PC-9 (cell line): ENCODE measurements around the gene NAT16. TPM values are rescaled to one million over a fixed set of nuclear protein-coding genes. Genes with fewer than 3 reads are reported as not detected.

Experiments used
- BruUV-seq: library from RNA; stranded (reverse); fragments of 400-500 nt; replicated peaks from 2 replicates; lab custom pipeline; 2021; lab: Mats Ljungman, UMichigan
- CTCF ChIA-PET: fragments of 300-600 bp; sonication (Branson Sonifier 250); formaldehyde crosslinking; loops from one replicate; lab custom pipeline; 2022; ENCODE audit warnings: antibody characterized with exemption; lab: Charles Lee
- POLR2A ChIA-PET: fragments of 300-600 bp; sonication (Branson Sonifier 250); formaldehyde crosslinking; loops from one replicate; lab custom pipeline; 2022; ENCODE audit warnings: antibody characterized with exemption; ENCODE audit not compliant: unreplicated experiment; lab: Charles Lee
- DNase-seq, 2 experiments: peaks; one replicate each; pipeline versions ENCODE4 v3.0.0 to v3.0.0-alpha.2; 2015 to 2022; ENCODE audit warnings: mixed read lengths in 1 of 2
- H2AFZ ChIP-seq: fragments of 200-600 bp; sonication (generic); 2 replicates; pipeline ENCODE4 v1.8.1; 2017; ENCODE audit warnings: antibody characterized with exemption
- H3F3A ChIP-seq: fragments of 200-600 bp; sonication (generic); 2 replicates; pipeline ENCODE4 v1.8.1; 2017; ENCODE audit warnings: antibody characterized with exemption, mild to moderate bottlenecking, low read depth; ENCODE audit not compliant: insufficient read depth
- H3K27ac ChIP-seq: fragments of 200-600 bp; sonication (generic); 2 replicates; pipeline ENCODE4 v1.6.1; 2016; ENCODE audit warnings: mixed run types
- H3K27me3 ChIP-seq: fragments of 200-600 bp; sonication (generic); 2 replicates; pipeline ENCODE4 v1.6.1; 2016; ENCODE audit warnings: low read depth, mixed run types; ENCODE audit not compliant: insufficient read depth
- H3K36me3 ChIP-seq: fragments of 200-600 bp; sonication (generic); 2 replicates; pipeline ENCODE4 v1.6.1; 2016; ENCODE audit warnings: low read depth, mixed run types
- H3K4me1 ChIP-seq: fragments of 200-600 bp; sonication (generic); replicated peaks from 2 replicates; pipeline ENCODE4 v1.6.1; 2016; ENCODE audit warnings: mixed run types; ENCODE audit not compliant: insufficient read depth
- H3K4me2 ChIP-seq: fragments of 200-600 bp; sonication (generic); 2 replicates; pipeline ENCODE4 v1.6.1; 2017; ENCODE audit warnings: mixed run types
- H3K4me3 ChIP-seq: fragments of 200-600 bp; sonication (generic); 2 replicates; pipeline ENCODE4 v1.6.1; 2016; ENCODE audit warnings: mixed run types
- H3K79me2 ChIP-seq: fragments of 200-600 bp; sonication (generic); 2 replicates; pipeline ENCODE4 v1.6.1; 2017; ENCODE audit warnings: low read depth, mixed run types
- H3K9me2 ChIP-seq: fragments of 200-600 bp; sonication (generic); 2 replicates; pipeline ENCODE4 v1.8.1; 2017; ENCODE audit warnings: mild to moderate bottlenecking; ENCODE audit not compliant: insufficient read depth
- H3K9me3 ChIP-seq: fragments of 200-600 bp; sonication (generic); 2 replicates; pipeline ENCODE4 v1.8.1; 2016; ENCODE audit warnings: low read depth; ENCODE audit not compliant: insufficient read depth
- H4K20me1 ChIP-seq: fragments of 200-600 bp; sonication (generic); 2 replicates; pipeline ENCODE4 v1.8.1; 2017; ENCODE audit not compliant: insufficient read depth
- EZH2 ChIP-seq: fragments of 200-600 bp; sonication (generic); IDR thresholded peaks from 2 replicates; pipeline ENCODE4 v1.8.0; 2017; ENCODE audit warnings: antibody characterized with exemption, low read depth
- intact Hi-C: fragments of 100-400 bp; cut with micrococcal nuclease; formaldehyde crosslinking; loops from one replicate; pipeline ENCODE4 v1.10.0; 2022; ENCODE audit not compliant: unreplicated experiment
- total RNA-seq: library from RNA; stranded (reverse); gene quantifications from 2 replicates; pipeline ENCODE4 v1.2.3, GENCODE V29; 2021
- TF ChIP-seq, protein P1 (sequence below): fragments of 200-600 bp; sonication (generic); conservative IDR thresholded peaks from 2 replicates; pipeline ENCODE4 v1.6.1; 2017; ENCODE audit warnings: mixed run types, antibody characterized with exemption, mild to moderate bottlenecking, moderate library complexity

Gene NAT16
- total RNA-seq, 1 experiment from 2014 or later = not detected

DNA sequence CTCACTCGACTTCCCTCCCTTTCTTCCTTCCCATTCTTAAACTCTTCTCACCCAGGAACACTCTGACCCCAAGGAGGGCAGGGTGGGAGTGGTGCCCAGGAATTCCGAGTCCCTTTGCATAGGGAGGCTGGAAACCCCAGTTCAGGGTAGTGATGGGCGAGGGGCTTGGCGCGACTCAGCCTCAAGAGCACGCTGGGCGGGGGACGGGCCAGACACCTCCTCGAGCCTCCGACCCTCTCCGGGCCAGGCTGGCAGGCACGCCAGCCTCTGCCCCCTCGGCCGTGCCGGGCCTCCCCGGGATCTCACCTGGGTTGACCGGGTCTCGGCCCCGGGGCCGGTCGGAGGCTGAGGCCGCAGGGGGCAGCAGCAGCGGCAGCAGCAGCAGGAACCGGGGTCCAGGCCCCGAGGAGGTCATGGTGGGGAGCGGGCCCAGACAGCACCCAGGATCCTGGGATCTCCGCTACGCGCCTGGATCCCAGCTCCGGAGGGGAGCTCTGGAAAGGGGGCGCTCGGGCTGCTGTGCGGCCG is 36.8 kb upstream of the NAT16 start:
- ChIA-PET CTCF (interaction anchor here (0.6 to 1.7 kb wide), 6 partner anchors 18 to 491 kb away, joined by 3 to 22 read pairs (median 7); partner anchors contain the start of genes FIS1, IFT22 and VGF), POLR2A (interaction anchor here (0.6 to 1.7 kb wide), 6 partner anchors 12 to 789 kb away, joined by 3 to 61 read pairs (median 6); partner anchors contain the start of gene ZCWPW1)
- TF ChIP-seq EZH2 = no peak
- TF ChIP-seq, protein P1, sequence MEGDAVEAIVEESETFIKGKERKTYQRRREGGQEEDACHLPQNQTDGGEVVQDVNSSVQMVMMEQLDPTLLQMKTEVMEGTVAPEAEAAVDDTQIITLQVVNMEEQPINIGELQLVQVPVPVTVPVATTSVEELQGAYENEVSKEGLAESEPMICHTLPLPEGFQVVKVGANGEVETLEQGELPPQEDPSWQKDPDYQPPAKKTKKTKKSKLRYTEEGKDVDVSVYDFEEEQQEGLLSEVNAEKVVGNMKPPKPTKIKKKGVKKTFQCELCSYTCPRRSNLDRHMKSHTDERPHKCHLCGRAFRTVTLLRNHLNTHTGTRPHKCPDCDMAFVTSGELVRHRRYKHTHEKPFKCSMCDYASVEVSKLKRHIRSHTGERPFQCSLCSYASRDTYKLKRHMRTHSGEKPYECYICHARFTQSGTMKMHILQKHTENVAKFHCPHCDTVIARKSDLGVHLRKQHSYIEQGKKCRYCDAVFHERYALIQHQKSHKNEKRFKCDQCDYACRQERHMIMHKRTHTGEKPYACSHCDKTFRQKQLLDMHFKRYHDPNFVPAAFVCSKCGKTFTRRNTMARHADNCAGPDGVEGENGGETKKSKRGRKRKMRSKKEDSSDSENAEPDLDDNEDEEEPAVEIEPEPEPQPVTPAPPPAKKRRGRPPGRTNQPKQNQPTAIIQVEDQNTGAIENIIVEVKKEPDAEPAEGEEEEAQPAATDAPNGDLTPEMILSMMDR = no peak; the same call in 1 of the 2 replicates
- intact Hi-C loops = loop anchor here (1.0 kb wide), 1 partner anchor 35 kb away; no protein-coding TSS in a partner anchor
- Histone ChIP-seq H3K27ac (peak overlapping the region; percentile 80; the same call in 1 of the 2 replicates), H3K27me3 (no peaks in the 10 kb centered on the region), H3K4me3 (peak overlapping the region; percentile 82), H3K4me2 (peak overlapping the region; percentile 83), H3K9me3 (no peaks in the 10 kb centered on the region), H3K79me2 (peaks cover 38% of the 10 kb centered on the region), H3F3A (no peaks in the 10 kb centered on the region), H3K4me1 (0 out of 2 replicates have a peak, but pooled peaks cover 12% of the 10 kb centered on the region), H3K9me2 (no peaks in the 10 kb centered on the region), H2AFZ (peak overlapping the region; percentile 94), H3K36me3 (no peaks in the 10 kb centered on the region), H4K20me1 (no peaks in the 10 kb centered on the region; the same call in 1 of the 2 replicates)
- DNase-seq = no peak
- TSS peak; percentile 39 for BruUV-seq

DNA sequence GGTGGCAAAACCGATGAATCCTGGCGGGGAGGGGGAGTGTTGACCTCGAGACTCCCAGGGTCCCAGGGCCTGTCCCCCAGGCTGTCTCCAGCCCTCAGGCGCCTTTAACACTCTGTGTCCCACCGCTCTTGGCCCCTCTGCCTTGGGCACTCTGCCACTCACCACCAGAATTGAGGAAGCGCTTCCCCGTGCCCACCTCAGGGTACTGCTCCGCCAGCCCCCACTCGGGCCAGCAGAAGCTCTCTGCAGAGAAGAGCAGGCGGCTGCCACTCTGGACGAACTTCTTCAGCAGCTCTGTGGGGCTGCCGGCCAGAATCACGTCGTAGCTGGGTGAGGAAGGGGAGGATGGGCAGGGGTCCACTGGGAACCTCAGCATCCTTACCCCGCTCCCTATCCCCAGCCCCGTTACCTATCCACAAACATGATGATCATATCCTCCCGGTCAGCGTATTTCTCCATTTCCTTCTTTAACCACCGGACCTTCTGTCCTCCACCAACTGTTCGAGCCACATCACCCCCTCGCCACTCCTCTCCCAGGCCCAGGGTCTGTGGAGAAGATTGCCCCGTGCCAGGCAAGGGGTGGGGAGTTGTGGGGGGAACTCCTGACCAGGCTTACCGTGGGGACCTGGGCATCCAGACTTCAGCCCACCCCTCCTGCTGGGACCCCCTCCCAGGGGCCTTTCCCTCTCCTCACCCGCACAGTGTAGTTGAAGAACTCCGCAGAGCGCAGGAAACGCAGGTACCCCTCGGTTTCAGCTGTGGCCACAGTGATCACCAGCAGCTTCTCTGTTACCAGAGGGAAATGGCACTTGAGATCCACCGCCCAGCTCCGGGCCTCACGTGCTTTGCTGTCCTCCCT is 36.1 kb upstream of the NAT16 start:
- no peaks in the 10 kb centered on the region for H3F3A ChIP-seq
- H3K27ac ChIP-seq = no peak overlapping the region
- H3K27me3 ChIP-seq = no peaks in the 10 kb centered on the region
- no peaks in the 10 kb centered on the region for H3K9me3 ChIP-seq
- ChIA-PET POLR2A (interaction anchor here (0.6 kb wide), 1 partner anchor 59 kb away, joined by 7 read pairs; no protein-coding TSS in a partner anchor), CTCF (interaction anchor here (0.6 kb wide), 1 partner anchor 25 kb away, joined by 4 read pairs; no protein-coding TSS in a partner anchor)
- H3K36me3 ChIP-seq = no peaks in the 10 kb centered on the region
- H3K4me2 ChIP-seq = peak overlapping the region; percentile 83
- peaks cover 33% of the 10 kb centered on the region for H3K79me2 ChIP-seq
- no TSS peak for BruUV-seq
- peak in 1 of 2 experiments; percentile 20 for DNase-seq
- no peaks in the 10 kb centered on the region for H3K9me2 ChIP-seq
- TF ChIP-seq, protein P1 = no peak
- no peak for TF ChIP-seq EZH2
- 0 out of 2 replicates have a peak, but pooled peaks cover 12% of the 10 kb centered on the region for H3K4me1 ChIP-seq
- H2AFZ ChIP-seq = peak overlapping the region; percentile 94
- intact Hi-C loops = no loop called here
- peak overlapping the region; percentile 82 for H3K4me3 ChIP-seq
- H4K20me1 ChIP-seq = no peaks in the 10 kb centered on the region

DNA sequence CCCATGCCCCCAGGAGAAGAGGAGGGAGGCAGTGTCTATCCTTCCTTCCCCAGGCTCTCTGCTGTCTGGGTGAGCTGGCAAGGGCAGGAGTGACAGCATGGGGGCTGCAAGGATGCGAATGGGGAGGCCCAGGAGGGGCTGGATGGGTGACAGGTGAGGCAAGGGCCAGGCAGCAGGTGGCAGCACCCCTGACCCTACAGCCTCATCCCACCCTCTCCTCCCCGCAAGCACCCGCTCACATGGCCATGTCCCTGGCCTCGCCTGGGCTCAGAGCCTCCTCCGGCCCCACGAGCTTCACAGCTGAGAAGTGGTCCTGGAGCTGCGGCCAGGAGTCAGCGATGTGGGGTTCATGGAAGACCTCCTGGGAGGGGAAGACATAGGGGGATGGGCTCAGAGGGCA is 31.9 kb upstream of the NAT16 start:
- CTCF ChIA-PET = no interaction called here

More for the DNA sequence above, 31.9 kb upstream of the NAT16 start:
- intact Hi-C loops = no loop called here
- no peak overlapping the region for H2AFZ ChIP-seq
- peaks cover 12% of the 10 kb centered on the region for H3K79me2 ChIP-seq
- H3K36me3 ChIP-seq = no peaks in the 10 kb centered on the region
- H3K27ac ChIP-seq = no peak overlapping the region
- H3K9me3 ChIP-seq = no peaks in the 10 kb centered on the region
- H3K4me2 ChIP-seq = no peak overlapping the region
- DNase-seq = no peak
- POLR2A ChIA-PET = no interaction called here
- no peaks in the 10 kb centered on the region for H3F3A ChIP-seq
- no peaks in the 10 kb centered on the region for H4K20me1 ChIP-seq
- 0 out of 2 replicates have a peak, but pooled peaks cover 6% of the 10 kb centered on the region for H3K4me1 ChIP-seq
- no peaks in the 10 kb centered on the region for H3K9me2 ChIP-seq
- TF ChIP-seq, protein P1 = no peak
- no peak for TF ChIP-seq EZH2
- H3K4me3 ChIP-seq = no peak overlapping the region
- no TSS peak for BruUV-seq
- no peaks in the 10 kb centered on the region for H3K27me3 ChIP-seq
